ENCODE measurements around the gene MYH7B. TPM values are rescaled to one million over a fixed set of nuclear protein-coding genes. Genes with fewer than 3 reads are reported as not detected.
A peak's percentile ranks its signal among the peaks of the same experiment; 100 is the strongest.

The MYH7B gene
- total RNA-seq, 3 donors from 2014 or later: 0.66 to 1.1 (median 0.73) TPM

- Histone ChIP-seq H3K36me3 (no peaks in the 10 kb centered on the region), H3K4me1 (no peaks in the 10 kb centered on the region), H3K27me3 (no peaks in the 10 kb centered on the region), H3K9me3 (no peaks in the 10 kb centered on the region), H3K27ac (no peak overlapping the region), H3K4me3 (no peak overlapping the region)
- no peak for DNase-seq (ENCODE audit: low spot score in 2 of 2)
- intact Hi-C loops (cut with DNase I; ENCODE audit: low total_unique reads): no loop called here
- TF ChIP-seq POLR2A (IDR thresholded peaks at IDR 0.05) (no peak), POLR2AphosphoS5 (IDR thresholded peaks at IDR 0.05) (no peak), CTCF (IDR thresholded peaks at IDR 0.05) (no peak)
These were observed 38.8 kb upstream of the MYH7B start for GRCh38 chr20:34916774-34917354.

- no peaks in the 10 kb centered on the region for H3K9me3 ChIP-seq
- no peak for DNase-seq (ENCODE audit: low spot score in 2 of 2)
- H3K4me1 ChIP-seq: no peaks in the 10 kb centered on the region
- H3K27ac ChIP-seq: peak overlapping the region in 1 of 2 donors; percentile 7
- no peaks in the 10 kb centered on the region for H3K36me3 ChIP-seq
- H3K27me3 ChIP-seq: no peaks in the 10 kb centered on the region
- TF ChIP-seq POLR2A (IDR thresholded peaks at IDR 0.05): no peak
- no peak for TF ChIP-seq CTCF (IDR thresholded peaks at IDR 0.05)
- no peak for TF ChIP-seq POLR2AphosphoS5 (IDR thresholded peaks at IDR 0.05)
- intact Hi-C loops (cut with DNase I; ENCODE audit: low total_unique reads): no loop called here
- H3K4me3 ChIP-seq: no peak overlapping the region
These were observed 35.6 kb upstream of the MYH7B start for GRCh38 chr20:34920055-34920454.

- no peak for DNase-seq (ENCODE audit: low spot score in 2 of 2)
- Histone ChIP-seq H3K36me3 (no peaks in the 10 kb centered on the region), H3K27ac (peak overlapping the region; percentile 78 to 87), H3K4me1 (no peaks in the 10 kb centered on the region), H3K9me3 (no peaks in the 10 kb centered on the region), H3K4me3 (no peak overlapping the region), H3K27me3 (no peaks in the 10 kb centered on the region)
- TF ChIP-seq CTCF (IDR thresholded peaks at IDR 0.05) (no peak), POLR2A (IDR thresholded peaks at IDR 0.05) (no peak), POLR2AphosphoS5 (IDR thresholded peaks at IDR 0.05) (no peak)
- intact Hi-C loops (cut with DNase I; ENCODE audit: low total_unique reads): no loop called here
These were observed 34.2 kb upstream of the MYH7B start for GRCh38 chr20:34921436-34921835.

GRCh38 chr20:34922654-34923381, 32.9 kb upstream of the MYH7B start:
- Histone ChIP-seq H3K27ac (peak overlapping the region; percentile 78 to 87), H3K4me1 (no peaks in the 10 kb centered on the region), H3K4me3 (no peak overlapping the region), H3K36me3 (no peaks in the 10 kb centered on the region), H3K27me3 (no peaks in the 10 kb centered on the region), H3K9me3 (no peaks in the 10 kb centered on the region)
- TF ChIP-seq CTCF (IDR thresholded peaks at IDR 0.05) (no peak), POLR2AphosphoS5 (IDR thresholded peaks at IDR 0.05) (peak in 1 of 3 donors; percentile 65)
- peak in 1 of 2 donors; percentile 74 for DNase-seq (ENCODE audit: low spot score in 2 of 2)
- intact Hi-C loops (cut with DNase I; ENCODE audit: low total_unique reads): no loop called here

GRCh38 chr20:34923414-34923813, 32.3 kb upstream of the MYH7B start:
- Histone ChIP-seq H3K27me3 (no peaks in the 10 kb centered on the region), H3K9me3 (no peaks in the 10 kb centered on the region), H3K36me3 (no peaks in the 10 kb centered on the region), H3K4me1 (no peaks in the 10 kb centered on the region), H3K4me3 (no peak overlapping the region), H3K27ac (peak overlapping the region; percentile 78 to 87)
- TF ChIP-seq POLR2A (IDR thresholded peaks at IDR 0.05) (no peak), CTCF (IDR thresholded peaks at IDR 0.05) (no peak), POLR2AphosphoS5 (IDR thresholded peaks at IDR 0.05) (no peak)
- no peak for DNase-seq (ENCODE audit: low spot score in 2 of 2)
- intact Hi-C loops (cut with DNase I; ENCODE audit: low total_unique reads): no loop called here
